HepG2 (cell line): ENCODE data around the gene FAT4. TPM values are rescaled to one million over a fixed set of nuclear protein-coding genes. Genes with fewer than 3 reads are reported as not detected.

Experiments used
- HOXA3 ChIP-seq: sonication (generic); formaldehyde crosslinking; IDR thresholded peaks from 2 replicates; pipeline ENCODE4 v1.5.0; 2020; ENCODE audit warnings: missing genetic modification reagents
- IRX3 ChIP-seq: sonication (generic); formaldehyde crosslinking; IDR thresholded peaks from 2 replicates; pipeline ENCODE4 v1.8.1; 2023; ENCODE audit warnings: mild to moderate bottlenecking, low read depth, missing genetic modification reagents, borderline replicate concordance
- JUND ChIP-seq: sonication (generic); formaldehyde crosslinking; IDR thresholded peaks from 2 replicates; pipeline ENCODE4 v1.8.0; 2022; ENCODE audit warnings: mild to moderate bottlenecking, missing genetic modification reagents
- MIXL1 ChIP-seq: IDR thresholded peaks from 2 replicates; pipeline ENCODE4 v1.6.1; 2016
- NKX3-1 ChIP-seq: sonication (generic); formaldehyde crosslinking; IDR thresholded peaks from 2 replicates; pipeline ENCODE4 v1.5.0; 2020; ENCODE audit warnings: missing genetic modification reagents
- ONECUT2 ChIP-seq: sonication (generic); formaldehyde crosslinking; IDR thresholded peaks from 2 replicates; pipeline ENCODE4 v1.4.0; 2020; ENCODE audit warnings: missing genetic modification reagents
- PITX1 ChIP-seq: sonication (generic); formaldehyde crosslinking; IDR thresholded peaks from 2 replicates; pipeline ENCODE4 v1.5.1; 2020; ENCODE audit warnings: mild to moderate bottlenecking, missing genetic modification reagents
- PRPF4 ChIP-seq: fragments of 200-400 bp; formaldehyde crosslinking; IDR thresholded peaks from 2 replicates; pipeline ENCODE4 v1.6.1; 2016; ENCODE audit warnings: low read length, low read depth; ENCODE audit not compliant: poor library complexity, severe bottlenecking
- SOX5 ChIP-seq: IDR thresholded peaks from 2 replicates; pipeline ENCODE4 v1.6.1; 2016; ENCODE audit warnings: borderline replicate concordance
- SP2 ChIP-seq: sonication (generic); formaldehyde crosslinking; IDR thresholded peaks from 2 replicates; pipeline ENCODE4 v1.5.1; 2020; ENCODE audit warnings: mild to moderate bottlenecking, missing genetic modification reagents
- TCF12 ChIP-seq, 2 experiments: fragments of 450-650 bp in 1 of 2; sonication (generic) in 1 of 2; formaldehyde crosslinking in 1 of 2; IDR thresholded peaks; 2 replicates each; pipeline versions ENCODE4 v1.6.1 to v1.8.0; 2017 to 2022; ENCODE audit warnings: antibody characterized with exemption in 1 of 2, mild to moderate bottlenecking in 1 of 2, missing genetic modification reagents in 1 of 2, moderate library complexity in 1 of 2
- ZBTB7A ChIP-seq: sonication (generic); formaldehyde crosslinking; IDR thresholded peaks from 2 replicates; pipeline ENCODE4 v1.8.0; 2022; ENCODE audit warnings: mild to moderate bottlenecking, missing genetic modification reagents
- ZNF367 ChIP-seq: sonication (generic); formaldehyde crosslinking; IDR thresholded peaks from 2 replicates; pipeline ENCODE4 v1.4.0; 2020; ENCODE audit warnings: missing genetic modification reagents, borderline replicate concordance
- ZSCAN22 ChIP-seq: sonication (generic); formaldehyde crosslinking; IDR thresholded peaks from 2 replicates; pipeline ENCODE4 v1.4.0; 2020; ENCODE audit warnings: mild to moderate bottlenecking, missing genetic modification reagents
- polyA plus RNA-seq, 8 experiments: library from polyadenylated mRNA; depleted of rRNA in 3 of 8; stranded (reverse) in 7 of 8; unstranded in 1 of 8; fragments of >200 nt; fragmentation: Illumina TruSeq in 4 of 8; extraction: Trizol in 4 of 8; gene quantifications; 2 replicates each; pipeline versions ENCODE4 v1.2.1 to v1.2.3, GENCODE V29; 2011 to 2016; ENCODE audit warnings: low read depth in 4 of 8, missing spikeins in 1 of 8, mixed read lengths in 1 of 8; ENCODE audit not compliant: insufficient read depth in 1 of 8
- total RNA-seq, 5 experiments: library from RNA; depleted of rRNA; stranded (reverse); fragments of >200 nt; fragmentation: Illumina TruSeq; extraction: Trizol; gene quantifications; 2 replicates each; pipeline ENCODE4 v1.2.3, GENCODE V29; 2016; ENCODE audit warnings: low read depth in 1 of 5
- TF ChIP-seq, protein P1 (sequence below): sonication (generic); formaldehyde crosslinking; IDR thresholded peaks from 2 replicates; pipeline ENCODE4 v1.4.0; 2020; ENCODE audit warnings: low read depth, mild to moderate bottlenecking, missing genetic modification reagents
- TF ChIP-seq, protein P2 (sequence below): sonication (generic); formaldehyde crosslinking; IDR thresholded peaks from 2 replicates; pipeline ENCODE4 v1.4.0; 2020; ENCODE audit warnings: mild to moderate bottlenecking, missing genetic modification reagents
- TF ChIP-seq, protein P3 (sequence below): sonication (generic); formaldehyde crosslinking; conservative IDR thresholded peaks from 2 replicates; pipeline ENCODE4 v1.8.0; 2022; ENCODE audit warnings: missing genetic modification reagents
- TF ChIP-seq, protein P4 (sequence below): sonication (generic); formaldehyde crosslinking; conservative IDR thresholded peaks from 2 replicates; pipeline ENCODE4 v1.4.0; 2020; ENCODE audit warnings: missing genetic modification reagents
- TF ChIP-seq, protein P5 (sequence below), 2 experiments: IDR thresholded peaks; 2 replicates each; pipeline ENCODE4 v1.6.1; 2011 to 2012; ENCODE audit warnings: low read length in 2 of 2, borderline replicate concordance in 1 of 2, low read depth in 1 of 2, mild to moderate bottlenecking in 1 of 2, moderate library complexity in 1 of 2

FAT4 gene
- total and polyA plus RNA-seq, 2 of the 13 experiments (the other 11 are each of a cell fraction or from before 2014, with no cell fraction given) = 0.27 to 1.2 TPM

DNA sequence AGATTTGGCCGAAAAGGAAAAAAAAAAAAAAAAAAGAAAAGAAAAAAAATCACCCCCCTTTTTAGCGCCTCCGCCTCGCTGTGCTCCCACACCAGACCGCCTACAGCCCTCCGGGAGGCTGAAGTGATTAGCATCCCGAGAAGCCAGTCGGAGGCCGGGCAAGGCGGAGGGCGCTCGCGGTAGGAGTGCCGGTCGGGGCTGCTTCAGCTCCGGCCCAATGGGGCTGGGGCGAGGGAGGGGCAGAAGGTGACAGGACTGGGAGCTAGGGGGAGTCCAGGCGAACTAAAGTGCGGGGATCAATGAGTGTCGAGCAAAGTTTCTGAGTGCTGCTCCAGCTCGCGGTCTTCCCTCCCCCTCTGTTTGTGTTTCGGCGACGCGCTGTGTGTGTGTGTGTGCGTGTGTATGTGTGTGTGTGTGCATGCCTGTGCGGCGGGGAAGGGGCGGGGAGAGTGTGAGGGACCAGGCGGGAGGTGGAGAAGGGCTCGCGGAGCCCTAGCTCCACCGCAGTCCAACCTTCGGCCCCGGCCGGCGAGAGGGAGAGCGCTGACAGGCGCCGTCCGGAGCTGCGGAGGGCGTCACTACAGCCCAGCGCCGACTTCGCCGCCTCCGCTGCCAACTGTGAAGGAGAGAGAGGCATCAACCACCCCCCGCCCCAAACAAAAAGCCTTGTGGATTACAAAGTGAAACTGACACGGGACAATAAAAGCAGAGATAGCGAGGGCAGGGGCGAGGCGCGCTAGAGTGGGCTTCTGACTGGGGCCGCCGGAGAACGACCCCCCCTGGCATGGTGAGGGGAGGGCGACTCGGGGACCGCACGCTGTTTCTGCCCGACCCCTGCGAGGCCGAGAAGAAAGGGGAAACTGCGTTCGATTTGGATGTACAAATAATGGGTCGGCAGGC is at the start of gene FAT4 (continued):
- peak; percentile 88 for TF ChIP-seq SP2 (CRISPR knock-in tag)
- TF ChIP-seq, protein P1, sequence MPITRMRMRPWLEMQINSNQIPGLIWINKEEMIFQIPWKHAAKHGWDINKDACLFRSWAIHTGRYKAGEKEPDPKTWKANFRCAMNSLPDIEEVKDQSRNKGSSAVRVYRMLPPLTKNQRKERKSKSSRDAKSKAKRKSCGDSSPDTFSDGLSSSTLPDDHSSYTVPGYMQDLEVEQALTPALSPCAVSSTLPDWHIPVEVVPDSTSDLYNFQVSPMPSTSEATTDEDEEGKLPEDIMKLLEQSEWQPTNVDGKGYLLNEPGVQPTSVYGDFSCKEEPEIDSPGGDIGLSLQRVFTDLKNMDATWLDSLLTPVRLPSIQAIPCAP (CRISPR knock-in tag) = no peak
- TF ChIP-seq, protein P2, sequence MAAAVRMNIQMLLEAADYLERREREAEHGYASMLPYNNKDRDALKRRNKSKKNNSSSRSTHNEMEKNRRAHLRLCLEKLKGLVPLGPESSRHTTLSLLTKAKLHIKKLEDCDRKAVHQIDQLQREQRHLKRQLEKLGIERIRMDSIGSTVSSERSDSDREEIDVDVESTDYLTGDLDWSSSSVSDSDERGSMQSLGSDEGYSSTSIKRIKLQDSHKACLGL (CRISPR knock-in tag) = peak; percentile 3; the same call in 1 of the 2 replicates
- TF ChIP-seq HOXA3 = peak; percentile 84
- peak; percentile 78; the same call in 1 of the 2 replicates for TF ChIP-seq PITX1
- TF ChIP-seq TCF12 (IDR thresholded peaks at IDR 0.05) = no peak
- TF ChIP-seq TCF12 (CRISPR knock-in tag; IDR thresholded peaks at IDR 0.05) = no peak
- TF ChIP-seq SOX5 (CRISPR knock-in tag) = peak; percentile 30; the same call in 1 of the 2 replicates
- no peak for TF ChIP-seq ZSCAN22 (CRISPR knock-in tag)
- TF ChIP-seq, protein P3, sequence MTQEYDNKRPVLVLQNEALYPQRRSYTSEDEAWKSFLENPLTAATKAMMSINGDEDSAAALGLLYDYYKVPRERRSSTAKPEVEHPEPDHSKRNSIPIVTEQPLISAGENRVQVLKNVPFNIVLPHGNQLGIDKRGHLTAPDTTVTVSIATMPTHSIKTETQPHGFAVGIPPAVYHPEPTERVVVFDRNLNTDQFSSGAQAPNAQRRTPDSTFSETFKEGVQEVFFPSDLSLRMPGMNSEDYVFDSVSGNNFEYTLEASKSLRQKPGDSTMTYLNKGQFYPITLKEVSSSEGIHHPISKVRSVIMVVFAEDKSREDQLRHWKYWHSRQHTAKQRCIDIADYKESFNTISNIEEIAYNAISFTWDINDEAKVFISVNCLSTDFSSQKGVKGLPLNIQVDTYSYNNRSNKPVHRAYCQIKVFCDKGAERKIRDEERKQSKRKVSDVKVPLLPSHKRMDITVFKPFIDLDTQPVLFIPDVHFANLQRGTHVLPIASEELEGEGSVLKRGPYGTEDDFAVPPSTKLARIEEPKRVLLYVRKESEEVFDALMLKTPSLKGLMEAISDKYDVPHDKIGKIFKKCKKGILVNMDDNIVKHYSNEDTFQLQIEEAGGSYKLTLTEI (CRISPR knock-in tag) = no peak
- TF ChIP-seq JUND (CRISPR knock-in tag) = peak; percentile 38; the same call in 1 of the 2 replicates
- TF ChIP-seq ONECUT2 (CRISPR knock-in tag) = peak; percentile 67; the same call in 1 of the 2 replicates
- TF ChIP-seq NKX3-1 (CRISPR knock-in tag) = peak; percentile 12; the same call in 1 of the 2 replicates
- TF ChIP-seq ZBTB7A (CRISPR knock-in tag) = peak; percentile 7; the same call in 1 of the 2 replicates
- TF ChIP-seq, protein P4, sequence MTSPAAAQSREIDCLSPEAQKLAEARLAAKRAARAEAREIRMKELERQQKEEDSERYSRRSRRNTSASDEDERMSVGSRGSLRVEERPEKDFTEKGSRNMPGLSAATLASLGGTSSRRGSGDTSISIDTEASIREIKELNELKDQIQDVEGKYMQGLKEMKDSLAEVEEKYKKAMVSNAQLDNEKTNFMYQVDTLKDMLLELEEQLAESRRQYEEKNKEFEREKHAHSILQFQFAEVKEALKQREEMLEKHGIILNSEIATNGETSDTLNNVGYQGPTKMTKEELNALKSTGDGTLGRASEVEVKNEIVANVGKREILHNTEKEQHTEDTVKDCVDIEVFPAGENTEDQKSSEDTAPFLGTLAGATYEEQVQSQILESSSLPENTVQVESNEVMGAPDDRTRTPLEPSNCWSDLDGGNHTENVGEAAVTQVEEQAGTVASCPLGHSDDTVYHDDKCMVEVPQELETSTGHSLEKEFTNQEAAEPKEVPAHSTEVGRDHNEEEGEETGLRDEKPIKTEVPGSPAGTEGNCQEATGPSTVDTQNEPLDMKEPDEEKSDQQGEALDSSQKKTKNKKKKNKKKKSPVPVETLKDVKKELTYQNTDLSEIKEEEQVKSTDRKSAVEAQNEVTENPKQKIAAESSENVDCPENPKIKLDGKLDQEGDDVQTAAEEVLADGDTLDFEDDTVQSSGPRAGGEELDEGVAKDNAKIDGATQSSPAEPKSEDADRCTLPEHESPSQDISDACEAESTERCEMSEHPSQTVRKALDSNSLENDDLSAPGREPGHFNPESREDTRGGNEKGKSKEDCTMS (CRISPR knock-in tag) = no peak
- 0 out of 2 replicates have a peak, but pooled peaks have one; percentile 29 for TF ChIP-seq ZNF367 (CRISPR knock-in tag)
- TF ChIP-seq, protein P5, sequence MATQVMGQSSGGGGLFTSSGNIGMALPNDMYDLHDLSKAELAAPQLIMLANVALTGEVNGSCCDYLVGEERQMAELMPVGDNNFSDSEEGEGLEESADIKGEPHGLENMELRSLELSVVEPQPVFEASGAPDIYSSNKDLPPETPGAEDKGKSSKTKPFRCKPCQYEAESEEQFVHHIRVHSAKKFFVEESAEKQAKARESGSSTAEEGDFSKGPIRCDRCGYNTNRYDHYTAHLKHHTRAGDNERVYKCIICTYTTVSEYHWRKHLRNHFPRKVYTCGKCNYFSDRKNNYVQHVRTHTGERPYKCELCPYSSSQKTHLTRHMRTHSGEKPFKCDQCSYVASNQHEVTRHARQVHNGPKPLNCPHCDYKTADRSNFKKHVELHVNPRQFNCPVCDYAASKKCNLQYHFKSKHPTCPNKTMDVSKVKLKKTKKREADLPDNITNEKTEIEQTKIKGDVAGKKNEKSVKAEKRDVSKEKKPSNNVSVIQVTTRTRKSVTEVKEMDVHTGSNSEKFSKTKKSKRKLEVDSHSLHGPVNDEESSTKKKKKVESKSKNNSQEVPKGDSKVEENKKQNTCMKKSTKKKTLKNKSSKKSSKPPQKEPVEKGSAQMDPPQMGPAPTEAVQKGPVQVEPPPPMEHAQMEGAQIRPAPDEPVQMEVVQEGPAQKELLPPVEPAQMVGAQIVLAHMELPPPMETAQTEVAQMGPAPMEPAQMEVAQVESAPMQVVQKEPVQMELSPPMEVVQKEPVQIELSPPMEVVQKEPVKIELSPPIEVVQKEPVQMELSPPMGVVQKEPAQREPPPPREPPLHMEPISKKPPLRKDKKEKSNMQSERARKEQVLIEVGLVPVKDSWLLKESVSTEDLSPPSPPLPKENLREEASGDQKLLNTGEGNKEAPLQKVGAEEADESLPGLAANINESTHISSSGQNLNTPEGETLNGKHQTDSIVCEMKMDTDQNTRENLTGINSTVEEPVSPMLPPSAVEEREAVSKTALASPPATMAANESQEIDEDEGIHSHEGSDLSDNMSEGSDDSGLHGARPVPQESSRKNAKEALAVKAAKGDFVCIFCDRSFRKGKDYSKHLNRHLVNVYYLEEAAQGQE (IDR thresholded peaks at IDR 0.05; ENCODE audit: borderline replicate concordance in 1 of 2, low read depth in 1 of 2, low read length in 2 of 2) = no peak; a peak in 1 of 4 replicates
- TF ChIP-seq MIXL1 = peak; percentile 69
- TF ChIP-seq IRX3 (CRISPR knock-in tag) = 0 out of 2 replicates have a peak, but pooled peaks have one; percentile 26
- TF ChIP-seq PRPF4 = peak; percentile 69
